HepG2 (cell line): ENCODE results near the gene IQSEC1. TPM values are rescaled to one million over a fixed set of nuclear protein-coding genes. Genes with fewer than 3 reads are reported as not detected.

Source experiments
- DBP ChIP-seq: sonication (generic); formaldehyde crosslinking; IDR thresholded peaks from 2 replicates; pipeline ENCODE4 v1.4.0; 2020; ENCODE audit warnings: missing genetic modification reagents; ENCODE audit errors: not compliant biosample characterization
- ERF ChIP-seq: IDR thresholded peaks from 2 replicates; pipeline ENCODE4 v1.6.1; 2018; ENCODE audit warnings: missing biosample characterization, missing genetic modification reagents
- FOXO1 ChIP-seq: sonication (generic); formaldehyde crosslinking; IDR thresholded peaks from 2 replicates; pipeline ENCODE4 v1.4.0; 2020; ENCODE audit warnings: missing genetic modification reagents
- GPBP1L1 ChIP-seq: sonication (generic); formaldehyde crosslinking; IDR thresholded peaks from 2 replicates; pipeline ENCODE4 v1.5.0; 2020; ENCODE audit warnings: mild to moderate bottlenecking, missing genetic modification reagents
- HMGA1 ChIP-seq: sonication (generic); formaldehyde crosslinking; conservative IDR thresholded peaks from 2 replicates; pipeline ENCODE4 v1.4.0; 2020; ENCODE audit warnings: missing genetic modification reagents
- HNRNPUL1 ChIP-seq: fragments of 200-400 bp; formaldehyde crosslinking; IDR thresholded peaks from 2 replicates; pipeline ENCODE4 v1.6.1; 2017; ENCODE audit warnings: low read depth, mild to moderate bottlenecking, low read length, moderate library complexity
- IRF1 ChIP-seq: sonication (generic); formaldehyde crosslinking; IDR thresholded peaks from 2 replicates; pipeline ENCODE4 v1.4.0; 2020; ENCODE audit warnings: low read depth, mild to moderate bottlenecking, missing genetic modification reagents
- KDM4B ChIP-seq: sonication (generic); formaldehyde crosslinking; IDR thresholded peaks from 2 replicates; pipeline ENCODE4 v1.4.0; 2020; ENCODE audit warnings: missing genetic modification reagents
- NFE2 ChIP-seq: sonication (generic); formaldehyde crosslinking; IDR thresholded peaks from 2 replicates; pipeline ENCODE4 v1.4.0; 2020; ENCODE audit warnings: missing genetic modification reagents
- NKX3-1 ChIP-seq: sonication (generic); formaldehyde crosslinking; IDR thresholded peaks from 2 replicates; pipeline ENCODE4 v1.5.0; 2020; ENCODE audit warnings: missing genetic modification reagents
- PHF20 ChIP-seq: sonication (generic); formaldehyde crosslinking; IDR thresholded peaks from 2 replicates; pipeline ENCODE4 v1.5.0; 2020; ENCODE audit warnings: mild to moderate bottlenecking, missing genetic modification reagents
- PLRG1 ChIP-seq: fragments of 450-650 bp; conservative IDR thresholded peaks from 2 replicates; pipeline ENCODE4 v1.6.1; 2016
- PRDM15 ChIP-seq: sonication (generic); formaldehyde crosslinking; IDR thresholded peaks from 2 replicates; pipeline ENCODE4 v1.4.0; 2020; ENCODE audit warnings: missing genetic modification reagents
- SP140L ChIP-seq: sonication (generic); formaldehyde crosslinking; IDR thresholded peaks from 2 replicates; pipeline ENCODE4 v1.4.0; 2020; ENCODE audit warnings: missing genetic modification reagents, borderline replicate concordance
- STAG1 ChIP-seq: sonication (generic); formaldehyde crosslinking; IDR thresholded peaks from 2 replicates; pipeline ENCODE4 v1.4.0; 2020; ENCODE audit warnings: missing genetic modification reagents
- YEATS4 ChIP-seq: sonication (generic); formaldehyde crosslinking; IDR thresholded peaks from 2 replicates; pipeline ENCODE4 v1.4.0; 2020; ENCODE audit warnings: missing genetic modification reagents, borderline replicate concordance
- ZGPAT ChIP-seq: IDR thresholded peaks from 2 replicates; pipeline ENCODE4 v1.6.1; 2016; ENCODE audit warnings: mild to moderate bottlenecking
- ZNF101 ChIP-seq: sonication (generic); formaldehyde crosslinking; IDR thresholded peaks from 2 replicates; pipeline ENCODE4 v1.4.0; 2020; ENCODE audit warnings: mild to moderate bottlenecking, low read depth, missing genetic modification reagents, borderline replicate concordance
- ZNF264 ChIP-seq: sonication (generic); formaldehyde crosslinking; IDR thresholded peaks from 2 replicates; pipeline ENCODE4 v1.4.0; 2020; ENCODE audit warnings: missing genetic modification reagents
- ZNF639 ChIP-seq: conservative IDR thresholded peaks from 2 replicates; pipeline ENCODE4 v1.6.1; 2018; ENCODE audit warnings: missing genetic modification reagents
- polyA plus RNA-seq, 8 experiments: library from polyadenylated mRNA; depleted of rRNA in 3 of 8; stranded (reverse) in 7 of 8; unstranded in 1 of 8; fragments of >200 nt; fragmentation: Illumina TruSeq in 4 of 8; extraction: Trizol in 4 of 8; gene quantifications; 2 replicates each; pipeline versions ENCODE4 v1.2.1 to v1.2.3, GENCODE V29; 2011 to 2016; ENCODE audit warnings: low read depth in 4 of 8, missing spikeins in 1 of 8, mixed read lengths in 1 of 8; ENCODE audit not compliant: insufficient read depth in 1 of 8
- total RNA-seq, 5 experiments: library from RNA; depleted of rRNA; stranded (reverse); fragments of >200 nt; fragmentation: Illumina TruSeq; extraction: Trizol; gene quantifications; 2 replicates each; pipeline ENCODE4 v1.2.3, GENCODE V29; 2016; ENCODE audit warnings: low read depth in 1 of 5

The IQSEC1 gene
- total and polyA plus RNA-seq, 2 of the 13 experiments (the other 11 are each of a cell fraction or from before 2014, with no cell fraction given): 17.4 to 20.2 TPM

GRCh38 chr3:12992629-12993516 is 80.4 kb downstream of the IQSEC1 start (continued):
- TF ChIP-seq HNRNPUL1 (no peak), ERF (CRISPR knock-in tag) (no peak), YEATS4 (CRISPR knock-in tag) (0 out of 2 replicates have a peak, but pooled peaks have one; percentile 10), NKX3-1 (CRISPR knock-in tag) (no peak), DBP (CRISPR knock-in tag) (no peak), ZGPAT (CRISPR knock-in tag) (no peak), PRDM15 (CRISPR knock-in tag) (no peak), IRF1 (CRISPR knock-in tag) (no peak), PHF20 (no peak), FOXO1 (CRISPR knock-in tag) (no peak; the same call in 1 of the 2 replicates), ZNF264 (no peak), STAG1 (CRISPR knock-in tag) (0 out of 2 replicates have a peak, but pooled peaks have one; percentile 2), PLRG1 (no peak), ZNF639 (CRISPR knock-in tag) (no peak), NFE2 (CRISPR knock-in tag) (no peak), HMGA1 (no peak), SP140L (CRISPR knock-in tag) (no peak), KDM4B (no peak), GPBP1L1 (CRISPR knock-in tag) (no peak), ZNF101 (CRISPR knock-in tag) (no peak)
